ENCODE data around the gene SLC9A8.

DNA sequence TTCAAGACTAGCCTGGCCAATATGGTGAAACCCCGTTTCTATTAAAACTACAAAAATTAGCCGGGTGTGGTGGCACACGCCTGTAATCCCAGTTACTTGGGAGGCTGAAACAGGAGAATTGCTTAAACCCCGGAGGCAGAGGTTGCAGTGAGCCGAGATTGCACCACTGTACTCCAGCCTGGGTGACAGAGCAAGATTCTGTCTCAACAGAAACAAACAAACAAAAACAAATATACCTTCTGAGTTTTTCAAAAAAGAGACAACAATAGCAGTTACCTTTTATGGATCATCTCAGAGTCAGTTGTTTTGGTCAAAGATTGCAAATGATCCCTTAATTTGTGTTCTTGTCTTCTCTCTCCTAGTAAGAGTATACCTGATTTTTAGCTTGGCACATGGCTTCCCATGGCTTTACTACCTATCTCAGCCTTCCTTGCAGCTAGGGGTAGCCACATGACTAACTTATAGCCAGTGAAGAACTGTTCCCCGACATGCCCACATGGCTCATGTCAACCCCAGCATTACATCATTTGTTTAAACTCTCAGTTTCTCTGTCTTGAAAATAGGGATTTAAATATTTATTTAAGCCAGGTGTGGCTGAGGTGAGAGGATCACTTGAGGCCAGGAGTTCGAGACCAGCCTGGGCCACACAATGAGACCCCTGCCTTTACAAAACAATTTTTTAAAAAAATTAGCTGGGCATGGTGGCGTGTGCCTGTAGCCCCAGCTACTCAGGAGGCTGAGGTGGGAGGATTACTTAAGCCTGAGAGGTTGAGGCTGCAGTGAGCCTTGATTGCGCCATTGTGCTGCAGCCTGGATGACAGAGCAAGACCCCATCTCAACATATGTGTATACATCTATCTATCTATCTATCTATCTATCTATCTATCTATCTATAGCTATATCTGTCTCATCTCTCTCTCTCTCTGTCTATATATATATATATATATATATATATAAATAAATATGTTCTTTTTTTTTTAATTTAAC is 25.0 kb upstream of the SLC9A8 start:
- TF ChIP-seq, protein P1, sequence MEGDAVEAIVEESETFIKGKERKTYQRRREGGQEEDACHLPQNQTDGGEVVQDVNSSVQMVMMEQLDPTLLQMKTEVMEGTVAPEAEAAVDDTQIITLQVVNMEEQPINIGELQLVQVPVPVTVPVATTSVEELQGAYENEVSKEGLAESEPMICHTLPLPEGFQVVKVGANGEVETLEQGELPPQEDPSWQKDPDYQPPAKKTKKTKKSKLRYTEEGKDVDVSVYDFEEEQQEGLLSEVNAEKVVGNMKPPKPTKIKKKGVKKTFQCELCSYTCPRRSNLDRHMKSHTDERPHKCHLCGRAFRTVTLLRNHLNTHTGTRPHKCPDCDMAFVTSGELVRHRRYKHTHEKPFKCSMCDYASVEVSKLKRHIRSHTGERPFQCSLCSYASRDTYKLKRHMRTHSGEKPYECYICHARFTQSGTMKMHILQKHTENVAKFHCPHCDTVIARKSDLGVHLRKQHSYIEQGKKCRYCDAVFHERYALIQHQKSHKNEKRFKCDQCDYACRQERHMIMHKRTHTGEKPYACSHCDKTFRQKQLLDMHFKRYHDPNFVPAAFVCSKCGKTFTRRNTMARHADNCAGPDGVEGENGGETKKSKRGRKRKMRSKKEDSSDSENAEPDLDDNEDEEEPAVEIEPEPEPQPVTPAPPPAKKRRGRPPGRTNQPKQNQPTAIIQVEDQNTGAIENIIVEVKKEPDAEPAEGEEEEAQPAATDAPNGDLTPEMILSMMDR (conservative IDR thresholded peaks at IDR 0.05; ENCODE audit: low read depth, low read length), result no peak
- TF ChIP-seq RAD21 (IDR thresholded peaks at IDR 0.05; ENCODE audit: low read length) (no peak), MXI1 (IDR thresholded peaks at IDR 0.05; ENCODE audit: borderline replicate concordance, low read depth, low read length) (no peak), FOS (IDR thresholded peaks at IDR 0.05; ENCODE audit: low read depth, low read length) (no peak), CHD1 (IDR thresholded peaks at IDR 0.05; ENCODE audit: low read depth, low read length) (no peak), POLR2A (IDR thresholded peaks at IDR 0.05; ENCODE audit: low read depth, low read length) (no peak), BHLHE40 (IDR thresholded peaks at IDR 0.05; ENCODE audit: low read depth, low read length) (no peak), CEBPB (IDR thresholded peaks at IDR 0.05; ENCODE audit: low read depth, low read length) (no peak), MAZ (IDR thresholded peaks at IDR 0.05; ENCODE audit: borderline replicate concordance, low read depth, low read length) (no peak), MAFK (IDR thresholded peaks at IDR 0.05; ENCODE audit: low read depth, low read length) (no peak), SMC3 (IDR thresholded peaks at IDR 0.05; ENCODE audit: low read depth, low read length) (no peak)
- TF ChIP-seq, protein P2, sequence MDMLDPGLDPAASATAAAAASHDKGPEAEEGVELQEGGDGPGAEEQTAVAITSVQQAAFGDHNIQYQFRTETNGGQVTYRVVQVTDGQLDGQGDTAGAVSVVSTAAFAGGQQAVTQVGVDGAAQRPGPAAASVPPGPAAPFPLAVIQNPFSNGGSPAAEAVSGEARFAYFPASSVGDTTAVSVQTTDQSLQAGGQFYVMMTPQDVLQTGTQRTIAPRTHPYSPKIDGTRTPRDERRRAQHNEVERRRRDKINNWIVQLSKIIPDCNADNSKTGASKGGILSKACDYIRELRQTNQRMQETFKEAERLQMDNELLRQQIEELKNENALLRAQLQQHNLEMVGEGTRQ (IDR thresholded peaks at IDR 0.05; ENCODE audit: low read depth, low read length), result no peak
